Fibroblast of lung (primary cell): ENCODE results near the gene ABHD6.

Experiments used
- CTCF ChIP-seq, 2 donors: IDR thresholded peaks in 1 of 2; conservative IDR thresholded peaks in 1 of 2; 1 replicate in 1 of 2; 2 replicates in 1 of 2; pipeline ENCODE4 v1.5.1; 2011 to 2012; ENCODE audit warnings: low read length in 2 of 2, control low read depth in 1 of 2, inconsistent platforms in 1 of 2, low read depth in 1 of 2, mild to moderate bottlenecking in 1 of 2
- EZH2 ChIP-seq: IDR thresholded peaks from 2 replicates; pipeline ENCODE4 v1.5.1; 2012; ENCODE audit warnings: low read length, control low read depth, mild to moderate bottlenecking; ENCODE audit errors: missing control alignments

- TF ChIP-seq CTCF (conservative IDR thresholded peaks at IDR 0.05 in 1 of 2, IDR thresholded peaks at IDR 0.05 in 1 of 2; ENCODE audit: low read depth in 1 of 2, low read length in 2 of 2): no peak
- no peak for TF ChIP-seq EZH2
Measured at GRCh38 chr3:58198804-58199203, 38.8 kb upstream of the ABHD6 start.
